Naive thymus-derived CD4-positive, alpha-beta T cell (primary cell): ENCODE data around the gene TBC1D16. TPM values are rescaled to one million over a fixed set of nuclear protein-coding genes. Genes with fewer than 3 reads are reported as not detected.

Experiments
- ATAC-seq: fragments of 150-1000 bp; cut with Tn5 transposase; 2 replicates; pipeline ENCODE4 v1.10.0; 2021; ENCODE audit warnings: mild to moderate bottlenecking, moderate library complexity
- CTCF ChIA-PET: fragments of 350-600 bp; sonication (Branson Sonifier 250); formaldehyde crosslinking; loops from one replicate; lab custom pipeline; 2021; ENCODE audit warnings: antibody characterized with exemption; lab: Charles Lee
- POLR2A ChIA-PET: fragments of 350-600 bp; sonication (Branson Sonifier 250); formaldehyde crosslinking; loops from one replicate; lab custom pipeline; 2021; ENCODE audit warnings: antibody characterized with exemption, inconsistent platforms; lab: Charles Lee
- DNase-seq, 9 donors: peaks; one replicate each; pipeline versions ENCODE4 v3.0.0 to v3.0.0-alpha.2; 2020 to 2022; ENCODE audit warnings: mixed read lengths in 1 of 9
- H3K27ac ChIP-seq: one replicate; pipeline ENCODE4 v1.7.0; 2013; ENCODE audit warnings: mild to moderate bottlenecking, low read depth, low read length, moderate library complexity
- H3K27me3 ChIP-seq, 2 donors: one replicate each; pipeline ENCODE4 v1.7.0; 2013; ENCODE audit warnings: low read length in 2 of 2, mild to moderate bottlenecking in 2 of 2, moderate library complexity in 2 of 2; ENCODE audit not compliant: control insufficient read depth in 2 of 2, insufficient read depth in 2 of 2
- H3K36me3 ChIP-seq, 3 experiments: 1 replicate in 2 of 3; 2 replicates in 1 of 3; pipeline ENCODE4 v1.7.0; 2013; ENCODE audit warnings: low read length in 3 of 3, mild to moderate bottlenecking in 3 of 3, moderate library complexity in 1 of 3; ENCODE audit not compliant: insufficient read depth in 3 of 3, control insufficient read depth in 2 of 3
- H3K4me1 ChIP-seq, 2 donors: one replicate each; pipeline ENCODE4 v1.7.0; 2013; ENCODE audit warnings: low read length in 2 of 2, mild to moderate bottlenecking in 2 of 2, moderate library complexity in 1 of 2; ENCODE audit not compliant: control insufficient read depth in 2 of 2, insufficient read depth in 2 of 2
- H3K4me3 ChIP-seq: 2 replicates; pipeline ENCODE4 v1.7.0; 2013; ENCODE audit warnings: mild to moderate bottlenecking, low read length
- H3K9me3 ChIP-seq, 3 experiments: 1 replicate in 2 of 3; 2 replicates in 1 of 3; pipeline ENCODE4 v1.7.0; 2013; ENCODE audit warnings: low read length in 3 of 3; ENCODE audit not compliant: control insufficient read depth in 2 of 3
- H3K27ac Mint-ChIP-seq, 9 donors: one replicate each; pipeline ENCODE4 v1.8.0; 2020 to 2022; ENCODE audit warnings: mixed read lengths in 9 of 9, mild to moderate bottlenecking in 8 of 9, moderate library complexity in 5 of 9, inconsistent platforms in 2 of 9
- H3K27me3 Mint-ChIP-seq, 5 donors: one replicate each; pipeline ENCODE4 v1.8.0; 2021 to 2022; ENCODE audit warnings: mixed read lengths in 5 of 5, mild to moderate bottlenecking in 1 of 5
- H3K36me3 Mint-ChIP-seq, 5 donors: one replicate each; pipeline ENCODE4 v1.8.0; 2020 to 2022; ENCODE audit warnings: mixed read lengths in 5 of 5, mild to moderate bottlenecking in 3 of 5, inconsistent platforms in 1 of 5
- H3K4me1 Mint-ChIP-seq, 7 donors: one replicate each; pipeline ENCODE4 v1.8.0; 2020 to 2022; ENCODE audit warnings: mixed read lengths in 7 of 7, mild to moderate bottlenecking in 3 of 7, inconsistent platforms in 1 of 7
- H3K4me3 Mint-ChIP-seq, 10 donors: one replicate each; pipeline ENCODE4 v1.8.0; 2020 to 2022; ENCODE audit warnings: mild to moderate bottlenecking in 10 of 10, mixed read lengths in 10 of 10, moderate library complexity in 6 of 10, inconsistent platforms in 2 of 10
- H3K9me3 Mint-ChIP-seq, 11 donors: one replicate each; pipeline ENCODE4 v1.8.0; 2020 to 2022; ENCODE audit warnings: mixed read lengths in 11 of 11, mild to moderate bottlenecking in 4 of 11, inconsistent platforms in 1 of 11, moderate library complexity in 1 of 11
- intact Hi-C, 2 donors: fragments of 100-400 bp; cut with micrococcal nuclease; formaldehyde crosslinking; loops; one replicate each; pipeline ENCODE4 v1.15.1; 2023
- polyA plus RNA-seq, 2 donors: library from polyadenylated mRNA; unstranded; fragments of 300-500 nt; fragmentation: Illumina TruSeq; gene quantifications; one replicate each; pipeline ENCODE4 v1.2.3, GENCODE V29; 2021
- total RNA-seq, 6 experiments: library from RNA in 5 of 6; stranded (reverse) in 5 of 6; gene quantifications; 1 replicate in 5 of 6; 2 replicates in 1 of 6; pipeline ENCODE4 v1.2.3 and lab custom pipeline; 2021 to 2026

Gene TBC1D16
- total and polyA plus RNA-seq, 7 experiments from 2014 or later, result 0.44 to 2.5 (median 1.2) TPM

DNA sequence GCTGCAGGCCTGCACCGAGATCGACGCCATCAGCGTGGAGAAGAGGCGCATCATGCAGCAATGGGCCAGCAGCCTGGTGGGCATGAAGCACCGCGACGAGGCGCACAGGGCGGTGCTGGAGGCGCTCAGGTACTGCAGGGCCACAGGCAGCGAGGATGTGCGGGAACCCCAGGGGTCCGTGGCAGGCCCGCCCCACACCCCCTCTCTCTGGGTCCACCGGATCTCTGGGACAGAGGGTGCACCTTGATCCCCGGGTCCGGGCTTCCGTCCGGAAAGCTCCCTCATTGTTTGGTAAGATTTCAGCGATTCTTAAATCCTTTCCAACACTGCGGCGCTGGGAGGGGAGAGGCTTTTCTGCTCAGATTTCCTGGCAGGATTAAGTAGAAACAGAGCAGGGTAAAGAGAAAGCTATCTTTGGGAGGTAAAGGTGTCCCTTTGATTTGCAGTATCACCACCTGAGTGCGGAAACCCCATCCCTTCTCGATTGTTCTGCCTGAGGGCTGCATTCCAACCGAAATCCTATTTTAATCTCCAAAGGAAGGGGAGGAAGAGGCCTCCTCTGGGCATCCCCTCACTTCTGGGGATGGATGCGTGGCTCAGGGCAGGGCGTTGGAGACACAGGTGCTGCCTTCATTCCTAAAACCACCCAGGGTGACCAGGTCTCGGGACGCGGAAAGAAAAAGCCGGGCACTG lies 30.0 kb upstream of the TBC1D16 start:
- Mint-ChIP-seq H3K27me3 (peaks cover 0 to 2% (median 0%) of the 10 kb centered on the region in 5 donors), H3K27ac (no peak overlapping the region), H3K9me3 (no peaks in the 10 kb centered on the region), H3K36me3 (no peaks in the 10 kb centered on the region), H3K4me3 (no peak overlapping the region), H3K4me1 (peaks cover 0 to 4% (median 3%) of the 10 kb centered on the region in 7 donors)
- no peaks in the 10 kb centered on the region for H3K27me3 ChIP-seq
- H3K27ac ChIP-seq, result no peak overlapping the region
- ATAC-seq (no peak), DNase-seq (no peak)
- intact Hi-C loops, result no loop called here
- CTCF ChIA-PET, result no interaction called here
- H3K4me1 ChIP-seq, result no peaks in the 10 kb centered on the region
- no peaks in the 10 kb centered on the region for H3K36me3 ChIP-seq
- no peak overlapping the region for H3K4me3 ChIP-seq
- POLR2A ChIA-PET, result no interaction called here
- no peaks in the 10 kb centered on the region for H3K9me3 ChIP-seq

DNA sequence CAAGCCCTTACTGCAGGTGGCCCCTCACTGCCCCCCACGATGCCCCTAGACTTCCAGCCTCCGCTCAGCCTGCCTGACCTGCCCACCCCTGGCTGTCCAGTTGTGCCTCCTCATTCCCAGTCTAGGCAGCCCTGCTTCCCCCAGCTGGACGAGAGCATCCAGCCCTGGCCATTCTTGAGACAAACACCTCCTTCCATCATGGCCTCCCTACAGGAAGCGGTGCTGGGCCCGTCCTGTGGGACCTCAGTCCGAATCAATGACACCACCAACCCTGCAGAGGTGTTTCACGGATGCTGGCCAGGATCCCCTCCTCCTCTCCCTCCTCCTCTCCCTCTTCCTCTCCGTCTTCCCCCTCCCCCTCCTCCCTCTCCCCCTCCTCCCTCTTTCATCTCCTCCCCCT lies 29.0 kb upstream of the TBC1D16 start:
- CTCF ChIA-PET, result no interaction called here
- no peak overlapping the region for H3K27ac Mint-ChIP-seq

DNA sequence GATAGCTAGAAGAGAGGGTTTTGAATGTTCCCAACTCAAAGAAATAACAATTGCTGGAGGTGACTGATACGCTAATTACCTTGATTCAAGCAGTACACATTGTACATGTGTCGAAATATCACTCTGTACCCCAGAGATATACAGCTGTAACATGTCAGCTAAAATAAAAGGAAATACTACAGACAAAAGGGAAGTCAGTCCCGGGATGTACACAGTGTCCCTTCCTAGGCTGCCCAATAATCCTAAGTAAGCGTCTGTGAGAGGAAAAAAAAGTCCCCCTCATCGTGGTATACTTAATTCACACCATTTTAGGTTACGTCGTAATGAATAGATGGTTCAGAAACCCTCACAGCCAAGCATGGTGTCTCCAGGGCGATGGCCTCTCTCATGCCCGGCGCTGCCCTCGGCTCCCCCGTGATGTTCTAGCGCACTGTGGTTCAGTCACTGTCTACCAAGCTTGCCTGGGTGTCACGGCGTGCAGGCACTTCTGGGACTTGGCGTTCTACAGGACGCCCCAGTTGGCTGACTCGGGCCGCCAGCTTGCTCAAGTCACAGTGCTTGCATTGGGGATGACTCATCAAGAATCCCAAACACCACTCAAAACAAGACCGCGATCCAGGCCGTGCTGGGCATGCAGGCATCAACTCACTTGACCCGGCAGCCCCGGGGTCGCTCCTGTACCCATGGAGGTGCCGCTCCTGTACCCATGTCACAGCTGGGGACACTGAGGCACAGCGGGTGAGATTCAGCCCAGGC lies 28.3 kb upstream of the TBC1D16 start:
- peaks cover 0 to 3% (median 0%) of the 10 kb centered on the region in 7 donors for H3K4me1 Mint-ChIP-seq
- no peak for DNase-seq
- no peak overlapping the region for H3K4me3 Mint-ChIP-seq
- peaks cover 0 to 2% (median 0%) of the 10 kb centered on the region in 5 donors for H3K27me3 Mint-ChIP-seq
- no peaks in the 10 kb centered on the region for H3K36me3 ChIP-seq
- ATAC-seq, result peak; percentile 48
- ChIA-PET CTCF (no interaction called here), POLR2A (no interaction called here)
- intact Hi-C loops, result no loop called here
- H3K4me1 ChIP-seq, result no peaks in the 10 kb centered on the region
- no peak overlapping the region for H3K27ac ChIP-seq
- peak overlapping the region in 1 of 9 donors; percentile 81 for H3K27ac Mint-ChIP-seq
- no peaks in the 10 kb centered on the region for H3K36me3 Mint-ChIP-seq
- no peaks in the 10 kb centered on the region for H3K9me3 Mint-ChIP-seq
- no peaks in the 10 kb centered on the region for H3K9me3 ChIP-seq
- no peaks in the 10 kb centered on the region for H3K27me3 ChIP-seq
- no peak overlapping the region for H3K4me3 ChIP-seq

More for the DNA sequence above, 29.0 kb upstream of the TBC1D16 start:
- Histone ChIP-seq H3K27ac (no peak overlapping the region), H3K9me3 (no peaks in the 10 kb centered on the region), H3K4me3 (no peak overlapping the region), H3K4me1 (no peaks in the 10 kb centered on the region), H3K27me3 (no peaks in the 10 kb centered on the region), H3K36me3 (no peaks in the 10 kb centered on the region)
- POLR2A ChIA-PET, result no interaction called here
- intact Hi-C loops, result no loop called here
- no peak for DNase-seq
- Mint-ChIP-seq H3K27me3 (peaks cover 0 to 2% (median 0%) of the 10 kb centered on the region in 5 donors), H3K4me1 (peaks cover 0 to 4% (median under 1%) of the 10 kb centered on the region in 7 donors), H3K36me3 (no peaks in the 10 kb centered on the region), H3K9me3 (no peaks in the 10 kb centered on the region), H3K4me3 (no peak overlapping the region)
- ATAC-seq, result no peak

DNA sequence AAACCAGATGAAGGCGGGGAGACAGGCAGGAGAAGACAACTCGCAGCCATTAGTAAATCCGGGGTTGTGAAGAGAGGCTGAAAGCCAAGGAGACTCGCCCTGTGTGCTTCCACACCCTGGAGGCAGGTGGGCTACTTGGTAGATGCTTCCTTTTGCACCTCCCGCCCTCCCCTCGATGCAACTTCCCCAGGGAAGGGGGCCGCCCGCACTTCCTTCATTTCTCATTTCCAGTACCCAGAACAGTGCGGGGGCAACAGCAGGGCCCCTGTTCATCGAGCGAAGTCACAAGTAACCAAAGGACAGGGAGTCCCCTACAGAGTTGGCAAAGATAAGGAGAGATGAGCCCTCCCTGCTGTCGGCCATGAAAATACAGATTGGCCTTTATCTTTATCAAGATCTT lies 25.7 kb upstream of the TBC1D16 start:
- CTCF ChIA-PET, result no interaction called here
- no peak overlapping the region for H3K4me3 Mint-ChIP-seq
- H3K36me3 Mint-ChIP-seq, result no peaks in the 10 kb centered on the region
- peaks cover 0 to 3% (median 0%) of the 10 kb centered on the region in 7 donors for H3K4me1 Mint-ChIP-seq
- no peak overlapping the region for H3K4me3 ChIP-seq
- no peak overlapping the region for H3K27ac Mint-ChIP-seq
- DNase-seq (no peak), ATAC-seq (no peak)
- no peaks in the 10 kb centered on the region for H3K36me3 ChIP-seq
- no peak overlapping the region for H3K27ac ChIP-seq
- H3K27me3 Mint-ChIP-seq, result peaks cover 0 to 2% (median 0%) of the 10 kb centered on the region in 5 donors
- no peaks in the 10 kb centered on the region for H3K27me3 ChIP-seq
- no peaks in the 10 kb centered on the region for H3K4me1 ChIP-seq
- no peaks in the 10 kb centered on the region for H3K9me3 ChIP-seq
- no peaks in the 10 kb centered on the region for H3K9me3 Mint-ChIP-seq
- intact Hi-C loops, result no loop called here
- POLR2A ChIA-PET, result no interaction called here

DNA sequence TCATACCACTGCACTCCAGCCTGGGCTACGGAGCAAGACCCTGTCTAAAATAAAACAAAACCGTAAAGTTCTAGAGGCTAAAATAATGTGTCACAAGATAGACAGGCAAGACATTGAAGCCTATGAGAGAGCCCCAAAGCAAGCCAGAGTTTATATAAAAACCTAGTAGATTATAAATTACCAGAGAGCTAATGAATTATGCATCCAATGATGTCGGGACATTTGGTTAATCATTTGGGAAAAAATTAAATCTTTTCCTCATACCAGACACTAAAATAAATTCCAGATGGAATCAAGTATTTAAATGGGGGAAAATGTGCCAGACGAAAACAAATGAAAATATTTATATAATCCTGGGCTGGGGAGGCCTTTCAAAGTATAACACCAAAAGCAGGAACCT lies 25.0 kb upstream of the TBC1D16 start:
- POLR2A ChIA-PET, result no interaction called here
- ATAC-seq (no peak), DNase-seq (no peak)
- intact Hi-C loops, result no loop called here
- H3K4me1 ChIP-seq, result no peaks in the 10 kb centered on the region
- no peaks in the 10 kb centered on the region for H3K27me3 ChIP-seq
- Mint-ChIP-seq H3K9me3 (no peaks in the 10 kb centered on the region), H3K36me3 (no peaks in the 10 kb centered on the region), H3K27ac (no peak overlapping the region), H3K4me1 (peaks cover 0 to 3% (median 0%) of the 10 kb centered on the region in 7 donors), H3K27me3 (peaks cover 0 to 2% (median 0%) of the 10 kb centered on the region in 5 donors), H3K4me3 (no peak overlapping the region)
- H3K4me3 ChIP-seq, result no peak overlapping the region
- H3K36me3 ChIP-seq, result no peaks in the 10 kb centered on the region
- no peak overlapping the region for H3K27ac ChIP-seq
- CTCF ChIA-PET, result no interaction called here
- H3K9me3 ChIP-seq, result no peaks in the 10 kb centered on the region

DNA sequence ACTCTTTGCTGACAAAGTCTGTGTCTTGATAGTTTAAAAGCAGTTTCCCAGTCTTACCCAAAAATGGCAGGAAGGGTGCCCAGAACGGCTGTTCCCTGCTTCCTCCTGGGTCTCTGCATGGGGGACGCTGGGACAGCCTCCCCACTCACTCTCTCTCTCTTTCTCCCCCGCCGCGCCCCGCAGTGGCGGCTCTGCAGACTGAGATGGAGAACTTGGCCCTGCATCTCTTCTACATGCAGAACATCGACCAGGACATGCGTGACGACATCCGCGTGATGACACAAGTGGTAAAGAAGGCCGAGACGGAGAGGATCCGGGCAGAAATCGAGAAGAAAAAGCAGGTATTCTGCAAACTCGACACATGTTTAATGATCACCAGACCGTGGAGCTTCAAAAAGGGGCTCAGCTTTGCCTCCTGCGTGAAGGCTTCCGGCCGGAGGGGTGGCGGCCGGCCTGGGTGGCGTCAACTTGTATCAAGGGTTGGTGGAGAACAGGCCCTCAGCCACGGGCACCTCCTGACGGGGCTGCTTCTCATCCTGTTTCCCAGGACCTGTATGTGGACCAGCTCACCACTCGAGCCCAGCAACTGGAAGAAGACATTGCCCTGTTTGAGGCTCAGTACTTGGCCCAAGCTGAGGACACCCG lies 22.8 kb upstream of the TBC1D16 start:
- ATAC-seq, result no peak
- H3K9me3 Mint-ChIP-seq, result no peaks in the 10 kb centered on the region
- Histone ChIP-seq H3K4me3 (no peak overlapping the region), H3K36me3 (no peaks in the 10 kb centered on the region), H3K9me3 (no peaks in the 10 kb centered on the region), H3K27ac (no peak overlapping the region), H3K27me3 (no peaks in the 10 kb centered on the region), H3K4me1 (no peaks in the 10 kb centered on the region)
- no peak for DNase-seq
- ChIA-PET CTCF (no interaction called here), POLR2A (no interaction called here)
- no peaks in the 10 kb centered on the region for H3K36me3 Mint-ChIP-seq
- intact Hi-C loops, result no loop called here
- no peaks in the 10 kb centered on the region for H3K4me1 Mint-ChIP-seq
- peaks cover 0 to 7% (median 0%) of the 10 kb centered on the region in 5 donors for H3K27me3 Mint-ChIP-seq
- no peak overlapping the region for H3K4me3 Mint-ChIP-seq
- H3K27ac Mint-ChIP-seq, result no peak overlapping the region
